NCI-H2196 (cell line): Measurements from ENCODE around the gene SLC30A7.
"Not testable (repeated sequence)": the region's sequence is repeated elsewhere in the genome, so short reads cannot be mapped to it uniquely, and the experiment has no call there.

Experiments used
- DNase-seq: peaks from one replicate; lab custom pipeline; 2025; ENCODE audit not compliant: unreplicated experiment; lab: John Stamatoyannopoulos, UW

SLC30A7 gene

GRCh38 chr1:100889869-100890482 is 5.9 kb upstream of the SLC30A7 start:
- not testable (repeated sequence) for DNase-seq

GRCh38 chr1:100891380-100891779 is 4.5 kb upstream of the SLC30A7 start:
- no peak for DNase-seq

GRCh38 chr1:100892554-100892953 is 3.3 kb upstream of the SLC30A7 start:
- DNase-seq = no peak

- DNase-seq = no peak
Observed at GRCh38 chr1:100893718-100894117, 2.2 kb upstream of the SLC30A7 start.

GRCh38 chr1:100894603-100895539 is 1.0 kb upstream of the SLC30A7 start, which contains the start of gene EXTL2:
Gene EXTL2 (minus strand): TSS chr1:100894842. CDS start chr1:100888757, 6,085 bp downstream.
- peak; percentile 79 for DNase-seq

- peak; percentile 19 for DNase-seq
Observed at GRCh38 chr1:100896481-100896982, 642 bp downstream of the SLC30A7 start.

- DNase-seq = no peak
Observed at GRCh38 chr1:100902365-100902764, 6.5 kb downstream of the SLC30A7 start.

- no peak for DNase-seq
Observed at GRCh38 chr1:100903777-100904176, 7.9 kb downstream of the SLC30A7 start.

GRCh38 chr1:100904528-100904927 is 8.6 kb downstream of the SLC30A7 start:
- no peak for DNase-seq

- no peak for DNase-seq
Observed at GRCh38 chr1:100905181-100905580, 9.3 kb downstream of the SLC30A7 start.

- no peak for DNase-seq
Observed at GRCh38 chr1:100907887-100908286, 12.0 kb downstream of the SLC30A7 start.

- DNase-seq = no peak
Observed at GRCh38 chr1:100909018-100909417, 13.1 kb downstream of the SLC30A7 start.

- DNase-seq = no peak
Observed at GRCh38 chr1:100912019-100912418, 16.1 kb downstream of the SLC30A7 start.

- peak; percentile 66 for DNase-seq
Observed at GRCh38 chr1:100921110-100921706, 25.3 kb downstream of the SLC30A7 start.

- DNase-seq = no peak
Observed at GRCh38 chr1:100924212-100924611, 28.3 kb downstream of the SLC30A7 start.

- no peak for DNase-seq
Observed at GRCh38 chr1:100924991-100925390, 29.1 kb downstream of the SLC30A7 start.

GRCh38 chr1:100926240-100926639 is 30.4 kb downstream of the SLC30A7 start:
- DNase-seq = no peak

GRCh38 chr1:100927276-100927675 is 31.4 kb downstream of the SLC30A7 start:
- no peak for DNase-seq

- no peak for DNase-seq
Observed at GRCh38 chr1:100928128-100928527, 32.2 kb downstream of the SLC30A7 start.

- no peak for DNase-seq
Observed at GRCh38 chr1:100930494-100930893, 34.6 kb downstream of the SLC30A7 start.

GRCh38 chr1:100931716-100932115 is 35.8 kb downstream of the SLC30A7 start:
- no peak for DNase-seq

- not testable (repeated sequence) for DNase-seq
Observed at GRCh38 chr1:100933555-100933954, 37.7 kb downstream of the SLC30A7 start.
